Fibroblast of mammary gland (primary cell): ENCODE data around the gene KRTAP5-3.
"Not testable (repeated sequence)": the region's sequence is repeated elsewhere in the genome, so short reads cannot be mapped to it uniquely, and the experiment has no call there.

Experiments used
- DNase-seq: peaks from one replicate; pipeline ENCODE4 v3.0.0-alpha.2; 2010; ENCODE audit warnings: low read depth
- H3K4me3 ChIP-seq: 2 replicates; pipeline ENCODE4 v1.5.1; 2011; ENCODE audit warnings: low read depth, mild to moderate bottlenecking, low read length, moderate library complexity; ENCODE audit not compliant: control insufficient read depth
- CTCF ChIP-seq: conservative IDR thresholded peaks from 2 replicates; pipeline ENCODE4 v1.5.1; 2011; ENCODE audit warnings: low read depth, low read length, inconsistent platforms; ENCODE audit not compliant: control insufficient read depth, insufficient read depth

Gene KRTAP5-3

DNA sequence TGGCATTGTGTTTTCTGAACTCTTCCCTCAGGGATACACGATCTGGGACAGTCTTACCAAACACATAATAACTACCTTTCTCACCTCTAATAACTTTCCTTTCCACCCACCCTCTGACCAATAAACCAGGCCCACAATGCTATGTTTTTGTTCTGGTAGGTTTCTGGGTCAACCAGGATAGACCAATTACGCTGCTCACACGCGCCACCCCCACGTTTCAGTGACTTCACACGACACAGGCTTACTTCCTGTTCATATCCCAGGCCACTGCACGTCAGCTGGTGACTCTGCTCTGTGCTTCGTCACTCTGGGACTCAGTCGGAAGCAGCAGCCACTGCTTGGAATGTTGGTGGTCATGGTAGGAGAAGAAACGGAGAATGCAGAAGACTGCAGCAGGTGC is 11.2 kb upstream of the KRTAP5-3 start:
- DNase-seq, result no peak
- no peak overlapping the region for H3K4me3 ChIP-seq
- no peak for TF ChIP-seq CTCF

GRCh38 chr11:1618231-1618630 is 10.0 kb upstream of the KRTAP5-3 start:
- TF ChIP-seq CTCF, result no peak
- DNase-seq, result no peak
- H3K4me3 ChIP-seq, result no peak overlapping the region

DNA sequence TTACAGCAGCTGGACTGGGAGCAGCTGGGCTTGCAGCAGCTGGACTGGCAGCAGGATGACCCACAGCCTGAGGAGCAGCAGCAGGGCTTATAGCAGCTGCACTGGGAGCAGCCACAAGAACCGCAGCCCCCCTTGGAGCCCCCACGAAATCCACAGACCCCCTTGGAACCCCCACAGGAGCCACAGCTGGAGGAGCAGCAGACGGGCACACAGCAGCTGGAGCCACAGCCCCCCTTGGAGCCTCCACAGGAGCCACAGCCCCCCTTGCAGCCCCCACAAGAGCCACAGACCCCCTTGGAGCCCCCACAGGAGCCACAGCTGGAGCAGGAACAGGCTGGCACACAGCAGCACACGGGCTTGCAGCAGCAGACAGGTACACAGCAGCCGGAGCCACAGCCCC is 362 bp downstream of the KRTAP5-3 start:
- H3K4me3 ChIP-seq, DNase-seq: not testable (repeated sequence)

DNA sequence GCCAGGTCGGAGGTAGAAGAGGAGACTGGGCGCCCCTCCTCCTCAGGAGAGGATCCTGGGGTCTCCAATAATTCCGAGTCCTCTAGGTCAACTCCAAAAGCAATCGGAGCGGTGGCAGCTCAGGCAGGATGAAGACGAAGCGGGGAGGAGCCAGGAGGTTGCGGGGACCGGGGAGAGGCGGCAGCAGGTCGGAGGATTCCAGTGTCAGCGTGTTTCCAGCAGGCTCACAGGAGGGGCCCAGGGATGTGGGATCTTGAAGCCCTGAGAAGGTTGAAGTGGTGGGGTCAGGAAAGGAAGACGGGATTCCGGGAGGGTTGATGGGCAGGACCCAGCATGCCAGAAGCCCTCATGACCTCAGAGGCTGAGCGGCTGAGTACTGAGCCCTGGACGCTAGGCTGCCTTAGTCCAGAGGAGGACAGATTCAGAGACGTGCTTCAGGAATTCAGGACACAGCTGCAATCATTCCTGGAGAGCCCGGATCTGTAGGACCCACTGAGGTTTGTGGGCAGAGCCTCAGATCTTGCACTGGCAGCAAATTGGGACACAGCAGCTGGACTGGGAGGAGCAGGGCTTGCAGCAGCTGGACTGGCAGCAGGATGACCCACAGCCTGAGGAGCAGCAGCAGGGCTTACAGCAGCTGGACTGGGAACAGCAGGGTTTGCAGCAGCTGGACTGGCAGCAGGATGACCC is 962 bp downstream of the KRTAP5-3 start:
- H3K4me3 ChIP-seq, DNase-seq: not testable (repeated sequence)

DNA sequence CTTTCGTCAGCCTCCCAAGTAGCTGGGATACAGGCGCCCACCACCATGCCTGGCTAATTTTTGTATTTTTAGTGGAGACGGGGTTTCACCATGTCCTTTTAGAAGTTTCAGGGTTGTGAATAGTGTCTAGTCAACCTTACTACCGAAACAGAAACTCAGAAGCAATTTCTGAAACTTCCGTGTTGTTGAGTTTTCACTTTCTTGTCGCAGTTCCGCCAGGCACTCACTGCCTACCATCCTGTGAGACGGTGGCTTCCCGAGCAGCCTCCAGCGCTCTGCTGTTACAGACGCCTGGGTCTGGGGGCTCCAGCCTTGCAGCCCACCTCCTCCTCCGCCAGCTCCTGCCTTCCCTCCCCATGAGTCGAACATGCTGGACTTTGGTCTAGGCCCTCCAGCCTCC is 2.3 kb downstream of the KRTAP5-3 start:
- DNase-seq, H3K4me3 ChIP-seq: not testable (repeated sequence)

GRCh38 chr11:1604711-1605110 is 3.6 kb downstream of the KRTAP5-3 start:
- no peak for TF ChIP-seq CTCF
- DNase-seq, result no peak
- H3K4me3 ChIP-seq, result no peak overlapping the region

DNA sequence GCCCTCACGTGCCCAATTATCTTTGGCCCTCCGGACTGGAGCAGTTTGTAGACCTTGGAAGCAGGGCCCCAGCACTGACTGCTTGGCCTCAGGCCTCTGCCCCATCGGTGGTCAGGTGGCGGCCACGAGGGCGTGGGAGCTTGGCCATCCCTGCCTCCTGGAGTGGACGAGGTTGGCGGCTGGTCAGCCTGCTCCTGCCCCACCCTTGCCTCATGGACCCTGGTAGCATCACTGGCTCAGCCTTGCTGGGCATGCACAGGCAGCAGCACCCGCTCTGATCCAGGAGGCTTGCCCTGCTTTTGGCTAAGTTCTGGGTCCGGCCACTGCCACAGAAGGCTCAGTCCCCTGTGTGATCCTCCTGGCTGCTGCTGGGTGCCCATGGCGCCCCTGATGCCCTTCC is 4.1 kb downstream of the KRTAP5-3 start:
- H3K4me3 ChIP-seq, result no peak overlapping the region
- DNase-seq, result no peak
- no peak for TF ChIP-seq CTCF

DNA sequence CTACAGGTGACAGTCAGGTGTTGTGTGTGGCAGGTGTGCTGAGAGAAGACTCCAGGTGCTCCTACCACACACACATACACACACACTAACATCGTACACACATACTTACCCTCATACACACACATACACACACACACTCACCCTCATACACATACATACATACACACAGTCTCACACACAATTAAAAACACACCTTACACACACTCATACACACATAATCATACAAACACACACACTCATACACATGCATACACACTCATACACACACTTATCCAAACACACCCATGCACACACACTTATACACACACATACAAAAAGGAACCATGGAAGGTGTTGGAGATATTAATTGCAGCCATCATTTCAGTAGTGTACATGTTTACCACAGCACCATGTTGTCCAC is 4.6 kb downstream of the KRTAP5-3 start:
- TF ChIP-seq CTCF, result no peak

DNA sequence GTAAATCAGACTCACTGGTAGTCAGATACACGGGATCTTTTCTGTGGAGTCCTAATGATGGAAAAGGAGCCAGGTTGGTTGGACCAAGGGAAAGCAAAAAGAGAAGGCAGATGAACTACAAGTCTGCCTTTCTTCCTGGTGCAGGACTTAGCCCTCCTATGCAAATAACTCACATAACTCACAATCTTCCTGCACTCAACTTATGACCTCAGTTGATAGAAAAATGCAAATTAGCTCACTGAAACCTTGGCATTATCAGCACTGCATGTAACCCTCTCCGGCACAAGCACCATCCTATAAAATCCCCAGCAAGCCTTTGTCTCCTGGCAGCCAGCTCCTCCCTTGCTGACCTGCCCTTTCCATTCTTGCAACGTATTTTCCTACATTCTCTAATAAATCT is 6.6 kb downstream of the KRTAP5-3 start:
- not testable (repeated sequence) for DNase-seq, H3K4me3 ChIP-seq

More for the DNA sequence above, 4.6 kb downstream of the KRTAP5-3 start:
- H3K4me3 ChIP-seq, result no peak overlapping the region
- no peak for DNase-seq
